HG03045 (cell line): ENCODE measurements around the gene NME3.

Experiments used
- ATAC-seq: cut with Tn5 transposase; IDR thresholded peaks from one replicate; pipeline ENCODE4 v1.9.1; 2021; ENCODE audit warnings: mild to moderate bottlenecking, moderate library complexity; ENCODE audit not compliant: unreplicated experiment

Gene NME3

DNA sequence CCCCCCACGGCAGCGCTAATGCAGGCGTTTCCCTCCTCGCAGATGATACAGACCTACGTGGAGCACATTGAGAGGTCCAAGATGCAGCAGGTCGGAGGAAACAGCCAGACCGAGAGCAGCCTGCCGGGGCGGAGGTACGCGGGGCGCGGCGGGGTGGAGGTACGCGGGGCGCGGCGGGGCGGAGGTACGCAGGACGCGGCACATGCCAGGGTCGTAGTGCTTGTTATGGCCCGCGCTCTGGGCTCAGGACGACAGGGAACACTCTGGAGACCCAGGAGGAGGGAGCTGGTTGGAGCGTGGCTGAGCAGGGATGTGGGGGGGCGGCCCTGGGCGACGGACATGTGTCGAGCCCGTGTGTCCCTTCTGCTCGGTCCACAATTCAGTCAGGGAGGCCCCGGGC, 41.9 kb downstream of the NME3 start:
- no peak for ATAC-seq

DNA sequence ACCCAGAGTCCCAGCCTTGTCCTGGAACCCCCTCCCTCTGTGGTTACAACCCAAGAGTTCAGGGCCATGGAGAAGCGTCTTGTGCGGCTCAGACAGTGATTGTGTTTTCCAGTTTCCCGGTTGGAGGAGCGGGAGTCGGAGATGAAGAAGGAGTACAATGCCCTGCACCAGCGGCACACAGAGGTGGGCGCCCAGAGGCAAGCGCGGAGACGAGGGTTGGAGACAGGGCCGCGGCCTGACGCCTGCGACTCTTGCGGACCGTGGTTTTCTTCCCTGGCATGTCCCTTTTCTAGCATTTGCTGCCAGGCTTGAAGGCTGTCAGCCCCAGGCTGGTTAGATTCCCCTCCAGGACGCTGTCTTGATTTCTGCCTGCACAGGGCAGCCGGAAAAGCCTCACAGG, 42.3 kb downstream of the NME3 start:
- ATAC-seq, result no peak

DNA sequence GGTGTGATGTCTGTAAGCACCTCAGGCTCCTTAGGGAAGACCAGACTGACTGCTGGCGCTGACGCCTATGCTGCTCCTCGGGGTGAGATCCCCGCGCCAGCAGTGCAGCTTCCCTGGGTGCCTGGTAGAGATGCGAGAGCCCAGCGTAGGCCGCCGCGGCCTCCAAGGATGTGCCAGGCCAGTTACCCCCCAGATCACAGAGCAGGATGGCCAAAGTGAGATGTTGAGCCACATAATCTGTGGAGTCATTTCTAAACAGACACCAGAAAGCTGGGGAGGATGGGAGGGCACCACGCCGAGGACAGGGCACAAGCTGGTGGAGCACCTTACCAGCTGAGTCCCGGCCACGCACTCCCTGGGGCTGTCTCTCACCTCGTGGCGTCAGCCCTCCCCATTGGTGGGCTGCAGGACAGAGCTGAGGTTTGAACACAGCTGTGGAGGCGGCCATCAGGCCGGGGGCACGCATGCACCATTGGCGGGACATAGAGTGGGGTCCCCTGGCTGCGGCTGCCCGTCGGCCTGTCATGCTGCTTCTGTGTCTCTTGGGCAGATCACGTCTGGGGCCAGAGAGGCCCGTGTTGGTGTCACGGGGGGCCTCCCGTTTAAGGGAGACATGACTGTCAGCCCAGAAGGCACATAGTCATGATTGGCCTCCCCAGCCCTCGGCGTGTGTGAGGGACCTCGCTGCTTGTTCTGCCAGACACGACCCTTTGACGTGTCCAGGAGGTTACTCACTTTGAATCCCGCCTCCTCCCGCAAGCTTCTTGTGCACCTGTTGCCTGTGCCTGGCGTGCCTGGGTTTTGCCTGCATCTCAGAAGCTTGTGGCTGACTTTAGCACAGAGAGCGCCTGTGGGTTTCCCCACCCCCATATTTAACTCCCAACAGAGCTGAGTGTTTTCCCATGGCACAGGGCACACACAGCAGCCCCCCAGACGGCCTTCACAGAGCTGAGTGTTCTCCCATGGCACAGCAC, 43.4 kb downstream of the NME3 start:
- ATAC-seq, result no peak

DNA sequence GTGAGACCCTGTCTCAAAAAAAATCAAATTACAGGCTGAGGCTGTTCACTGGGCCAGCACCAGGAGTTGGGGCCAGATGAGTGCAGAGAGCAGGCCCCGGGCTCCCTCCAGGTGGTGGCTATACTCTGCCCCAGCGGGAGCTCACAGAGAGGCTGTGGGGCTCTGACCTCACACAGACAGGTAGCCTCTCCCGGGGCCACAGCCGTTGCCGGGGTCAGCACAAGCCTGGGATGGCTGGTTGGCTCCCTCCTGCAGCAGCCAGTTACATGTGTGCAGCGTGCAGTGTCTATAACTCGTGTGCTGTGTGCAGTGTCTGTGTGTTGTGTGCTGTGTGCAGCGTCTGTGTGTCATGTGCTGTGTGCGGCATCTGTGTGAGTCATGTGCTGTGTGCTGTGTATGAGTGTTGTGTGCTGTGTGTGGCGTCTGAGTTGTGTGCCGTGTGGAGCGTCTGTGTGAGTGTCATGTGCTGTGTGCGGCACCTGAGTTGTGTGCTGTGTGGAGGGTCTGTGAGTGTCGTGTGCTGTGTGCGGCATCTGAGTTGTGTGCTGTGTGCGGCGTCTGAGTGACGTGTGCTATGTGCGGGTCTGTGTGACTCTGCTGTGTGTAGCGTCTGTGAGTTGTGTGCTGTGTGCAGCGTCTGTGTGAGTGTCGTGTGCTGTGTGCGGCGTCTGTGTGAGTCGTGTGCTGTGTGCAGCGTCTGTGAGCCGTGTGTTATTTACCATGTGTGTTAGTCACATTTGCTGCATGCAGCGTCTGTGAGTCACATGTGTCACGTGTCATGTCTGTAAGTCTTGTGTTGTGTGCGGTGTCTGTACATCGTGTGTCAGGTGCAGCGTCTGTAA, 44.5 kb downstream of the NME3 start:
- ATAC-seq, result no peak

DNA sequence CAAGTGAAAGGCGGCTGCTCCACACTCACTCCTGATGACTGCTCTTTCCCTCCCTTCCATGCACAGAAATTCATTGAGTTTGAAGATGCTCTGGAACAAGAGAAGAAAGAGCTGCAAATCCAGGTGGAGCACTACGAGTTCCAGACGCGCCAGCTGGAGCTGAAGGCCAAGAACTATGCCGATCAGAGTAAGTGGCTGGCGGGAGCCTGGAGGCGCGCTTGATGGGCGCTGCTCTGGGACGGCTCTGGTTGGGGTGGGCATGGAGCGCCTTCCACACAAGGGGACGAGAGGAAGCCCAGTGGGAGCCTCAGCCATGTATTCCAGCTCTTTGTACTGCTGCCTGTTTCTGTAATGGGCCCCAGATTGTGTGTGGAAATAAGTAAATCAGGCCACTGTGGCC, 46.9 kb downstream of the NME3 start:
- ATAC-seq, result no peak

DNA sequence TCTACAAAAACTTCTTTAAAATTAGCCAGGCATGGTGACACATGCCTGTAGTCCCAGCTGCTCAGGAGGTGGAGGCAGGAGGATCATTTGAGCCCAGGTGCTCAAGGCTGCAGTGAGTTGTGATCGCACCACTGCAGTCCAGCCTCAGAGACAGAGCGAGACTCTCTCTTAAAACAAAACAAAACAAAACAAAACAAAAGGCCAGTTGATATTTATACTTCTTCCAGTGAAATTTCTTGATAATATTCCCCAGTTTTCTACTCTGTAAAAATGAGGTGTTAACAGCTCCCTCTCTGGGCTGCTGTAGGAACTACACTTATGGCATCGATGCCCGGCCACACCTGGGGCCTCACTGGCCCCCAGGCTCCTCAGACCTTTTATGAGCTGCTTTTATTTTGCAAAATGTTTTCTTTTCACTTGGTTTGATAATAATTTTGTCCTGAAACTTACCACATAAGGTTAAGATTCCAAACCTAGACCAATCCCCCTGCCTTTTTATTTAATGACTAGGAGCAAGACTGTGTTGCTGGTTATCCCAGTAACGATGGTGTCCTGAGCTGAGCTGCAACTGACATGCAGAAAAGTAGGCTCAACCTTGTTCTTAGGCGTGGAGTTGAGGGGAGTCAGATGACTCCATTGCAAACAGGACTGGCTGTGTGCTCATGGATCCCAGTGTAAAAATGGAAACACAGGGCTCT, 47.7 kb downstream of the NME3 start:
- no peak for ATAC-seq

DNA sequence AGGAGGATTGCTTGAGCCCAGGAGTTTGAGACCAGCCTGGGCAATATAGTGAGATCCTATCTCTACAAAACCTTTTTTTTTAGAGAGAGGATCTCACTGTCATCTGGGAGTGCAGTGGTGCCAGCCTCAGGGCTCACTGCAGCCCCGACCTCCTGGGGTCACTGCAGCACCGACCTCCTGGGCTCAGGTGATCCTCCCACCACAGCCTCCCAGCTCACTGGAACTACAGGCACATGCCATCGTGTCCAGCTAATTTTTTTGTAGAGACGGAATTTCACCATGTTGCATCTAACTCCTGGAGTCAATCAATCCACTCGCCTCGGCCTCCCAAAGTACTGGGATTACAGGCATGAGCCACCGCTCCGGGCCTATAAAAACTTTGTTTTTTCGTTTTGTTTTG, 50.0 kb downstream of the NME3 start:
- no peak for ATAC-seq
